Stomach (tissue), 9 donors: Measurements from ENCODE around the gene DEK. TPM values are rescaled to one million over a fixed set of nuclear protein-coding genes. Genes with fewer than 3 reads are reported as not detected.
A peak's percentile ranks its signal among the peaks of the same experiment; 100 is the strongest.

Source experiments
- DNase-seq, 2 donors: peaks; one replicate each; pipeline versions ENCODE4 v3.0.0 to v3.0.0-alpha.2; 2013 to 2019
- H3K27ac ChIP-seq, 5 donors: fragments of 200-600 bp in 4 of 5; sonication (generic) in 4 of 5; one replicate each; pipeline ENCODE4 v1.5.1; 2013 to 2019; ENCODE audit warnings: mild to moderate bottlenecking in 1 of 5, moderate library complexity in 1 of 5
- H3K27me3 ChIP-seq, 3 donors: fragments of 200-600 bp; sonication (generic); one replicate each; pipeline ENCODE4 v1.5.1; 2017 to 2019; ENCODE audit warnings: mixed run types in 1 of 3
- H3K36me3 ChIP-seq, 4 donors: fragments of 200-600 bp; sonication (generic); 1 replicate in 3 of 4; 2 replicates in 1 of 4; pipeline ENCODE4 v1.5.1; 2016 to 2019
- H3K4me1 ChIP-seq, 4 donors: fragments of 200-600 bp; sonication (generic); one replicate each; pipeline ENCODE4 v1.5.1; 2016 to 2019
- H3K4me3 ChIP-seq, 4 donors: fragments of 200-600 bp; sonication (generic) in 3 of 4; one replicate each; pipeline ENCODE4 v1.5.1; 2016 to 2019; ENCODE audit warnings: mild to moderate bottlenecking in 1 of 4
- H3K9me3 ChIP-seq, 4 donors: fragments of 200-600 bp; sonication (generic); one replicate each; pipeline ENCODE4 v1.5.1; 2016 to 2019
- EP300 ChIP-seq: sonication (generic); formaldehyde crosslinking; IDR thresholded peaks from one replicate; pipeline ENCODE4 v1.6.1; 2017; ENCODE audit warnings: antibody characterized with exemption
- POLR2A ChIP-seq, 4 donors: fragments of 450-650 bp; IDR thresholded peaks; one replicate each; pipeline ENCODE4 v1.6.1; 2016; ENCODE audit warnings: antibody characterized with exemption in 4 of 4, control low read depth in 2 of 4, mild to moderate bottlenecking in 1 of 4, moderate library complexity in 1 of 4
- POLR2AphosphoS5 ChIP-seq, 3 donors: sonication (generic); formaldehyde crosslinking; IDR thresholded peaks; one replicate each; pipeline ENCODE4 v1.6.1; 2016; ENCODE audit warnings: antibody characterized with exemption in 3 of 3
- WGBS, 5 donors: extraction: QIAGEN DNeasy Blood & Tissue Kit in 3 of 5; methylation state at CpG; one replicate each; pipeline versions ENCODE4 v1.1.5 to v1.1.7; 2013 to 2018; 5-methylcytosine and 5-hydroxymethylcytosine counted together
- intact Hi-C: fragments of 100-400 bp; cut with DNase I; formaldehyde crosslinking; loops from one replicate; pipeline ENCODE4 v1.15.1; 2023; ENCODE audit warnings: low total_unique reads
- polyA plus RNA-seq, 3 donors: library from polyadenylated mRNA; stranded (reverse); fragments of 200-250 nt; gene quantifications; one replicate each; pipeline ENCODE4 v1.2.3, GENCODE V29; 2013
- total RNA-seq, 5 donors: library from RNA; depleted of rRNA; stranded (reverse); fragments of >200 nt; gene quantifications; one replicate each; pipeline versions ENCODE4 v1.1.0 to v1.2.3, GENCODE V29; 2014 to 2016
- TF ChIP-seq, protein P1 (sequence below), 7 experiments: fragments of 450-650 bp in 4 of 7; fragments of 200-600 bp in 3 of 7; sonication (generic) in 3 of 7; IDR thresholded peaks; one replicate each; pipeline ENCODE4 v1.5.1; 2016 to 2019; ENCODE audit warnings: antibody characterized with exemption in 7 of 7, control low read depth in 2 of 7, mild to moderate bottlenecking in 1 of 7
- donor health status: healthy with polysubstance abuse.
- donor health status: Bipolar disorder and iron deficiency.
- donor health status: healthy.

DEK gene
- total and polyA plus RNA-seq, 8 donors = 35.4 to 189 (median 112) TPM

DNA sequence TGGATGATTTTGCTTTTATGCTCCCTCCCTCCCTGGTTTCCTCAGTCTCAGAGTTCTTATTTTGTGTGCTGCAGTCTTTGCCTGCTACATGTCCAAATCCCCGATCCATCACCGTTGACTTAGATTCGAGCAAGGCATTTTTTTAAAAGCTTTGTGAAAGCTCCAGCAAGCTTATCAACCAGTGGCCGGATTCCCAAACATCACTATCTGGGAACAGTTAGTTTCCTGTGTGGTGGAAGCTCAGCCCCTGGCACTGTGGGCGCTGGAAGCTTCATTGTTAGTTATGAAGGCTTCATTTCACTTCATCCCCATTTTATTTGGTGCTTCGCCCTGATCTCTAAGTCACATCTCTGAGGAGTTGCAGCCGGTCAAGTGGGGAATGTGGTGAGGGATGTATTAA, 44.7 kb downstream of the DEK start:
- Histone ChIP-seq H3K4me3 (no peak overlapping the region), H3K27ac (no peak overlapping the region), H3K4me1 (peaks cover 0 to 4% (median 0%) of the 10 kb centered on the region in 4 donors), H3K27me3 (no peaks in the 10 kb centered on the region), H3K36me3 (peaks cover 6 to 91% (median 79%) of the 10 kb centered on the region in 4 donors), H3K9me3 (no peaks in the 10 kb centered on the region)
- intact Hi-C loops = no loop called here
- 45 to 58% (median 46%) methylated on average over 7 of the region's 7 CpGs for WGBS, 5 donors
- DNase-seq = no peak
- TF ChIP-seq POLR2A (IDR thresholded peaks at IDR 0.05) = no peak
- TF ChIP-seq EP300 = no peak
- TF ChIP-seq, protein P1, sequence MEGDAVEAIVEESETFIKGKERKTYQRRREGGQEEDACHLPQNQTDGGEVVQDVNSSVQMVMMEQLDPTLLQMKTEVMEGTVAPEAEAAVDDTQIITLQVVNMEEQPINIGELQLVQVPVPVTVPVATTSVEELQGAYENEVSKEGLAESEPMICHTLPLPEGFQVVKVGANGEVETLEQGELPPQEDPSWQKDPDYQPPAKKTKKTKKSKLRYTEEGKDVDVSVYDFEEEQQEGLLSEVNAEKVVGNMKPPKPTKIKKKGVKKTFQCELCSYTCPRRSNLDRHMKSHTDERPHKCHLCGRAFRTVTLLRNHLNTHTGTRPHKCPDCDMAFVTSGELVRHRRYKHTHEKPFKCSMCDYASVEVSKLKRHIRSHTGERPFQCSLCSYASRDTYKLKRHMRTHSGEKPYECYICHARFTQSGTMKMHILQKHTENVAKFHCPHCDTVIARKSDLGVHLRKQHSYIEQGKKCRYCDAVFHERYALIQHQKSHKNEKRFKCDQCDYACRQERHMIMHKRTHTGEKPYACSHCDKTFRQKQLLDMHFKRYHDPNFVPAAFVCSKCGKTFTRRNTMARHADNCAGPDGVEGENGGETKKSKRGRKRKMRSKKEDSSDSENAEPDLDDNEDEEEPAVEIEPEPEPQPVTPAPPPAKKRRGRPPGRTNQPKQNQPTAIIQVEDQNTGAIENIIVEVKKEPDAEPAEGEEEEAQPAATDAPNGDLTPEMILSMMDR (IDR thresholded peaks at IDR 0.05) = no peak
- no peak for TF ChIP-seq POLR2AphosphoS5 (IDR thresholded peaks at IDR 0.05)

DNA sequence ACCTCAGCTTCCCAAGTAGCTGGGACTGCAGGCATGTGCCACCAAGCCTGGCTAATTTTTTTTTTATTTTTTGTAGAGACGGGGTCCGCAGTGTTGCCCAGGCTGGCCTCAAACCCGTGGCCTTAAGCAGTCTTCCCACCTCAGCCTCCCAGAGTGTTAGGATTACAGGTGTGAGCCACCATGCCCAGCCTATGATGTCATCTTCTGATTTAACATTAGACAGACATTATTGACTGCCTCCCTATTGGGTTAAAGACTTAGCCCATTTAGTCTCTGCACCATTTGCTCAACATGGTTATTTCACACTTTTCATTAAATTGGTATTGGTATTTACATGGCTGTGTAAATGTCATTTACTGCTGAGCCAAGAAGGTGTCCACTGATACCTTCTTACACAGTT, 46.1 kb downstream of the DEK start:
- H3K36me3 ChIP-seq = peaks cover 6 to 91% (median 82%) of the 10 kb centered on the region in 4 donors
- H3K27me3 ChIP-seq = no peaks in the 10 kb centered on the region
- intact Hi-C loops = no loop called here
- no peak overlapping the region for H3K4me3 ChIP-seq
- TF ChIP-seq POLR2A (IDR thresholded peaks at IDR 0.05) = no peak
- TF ChIP-seq, protein P1 (IDR thresholded peaks at IDR 0.05) = no peak
- TF ChIP-seq EP300 = no peak
- TF ChIP-seq POLR2AphosphoS5 (IDR thresholded peaks at IDR 0.05) = no peak
- H3K4me1 ChIP-seq = peaks cover 0 to 4% (median 0%) of the 10 kb centered on the region in 4 donors
- no peak overlapping the region for H3K27ac ChIP-seq
- H3K9me3 ChIP-seq = no peaks in the 10 kb centered on the region
- DNase-seq = no peak
- 92 to 97% (median 93%) methylated on average over 3 of the region's 3 CpGs for WGBS, 5 donors

DNA sequence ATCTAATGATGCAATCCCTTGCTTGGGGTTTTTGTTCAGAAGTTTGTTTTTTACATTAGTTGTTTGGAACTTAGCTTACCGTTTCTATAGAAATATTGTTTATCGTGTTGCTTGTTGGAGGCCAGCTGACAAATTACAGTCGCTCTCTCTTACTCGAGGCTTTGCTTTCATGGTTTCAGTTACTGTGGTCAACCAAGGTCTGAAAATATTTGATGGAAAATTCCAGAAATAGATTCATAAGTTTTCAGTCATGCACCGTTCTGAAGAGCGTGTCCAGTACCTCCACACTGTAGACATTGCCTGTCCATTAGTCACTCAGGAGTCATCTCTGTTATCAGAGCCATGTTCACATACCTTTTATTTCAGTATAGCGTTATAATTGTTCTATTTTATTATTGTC, 47.9 kb downstream of the DEK start:
- Histone ChIP-seq H3K27ac (no peak overlapping the region), H3K4me3 (no peak overlapping the region), H3K9me3 (no peaks in the 10 kb centered on the region), H3K4me1 (peaks cover 0 to 4% (median 0%) of the 10 kb centered on the region in 4 donors), H3K36me3 (peaks cover 6 to 82% (median 73%) of the 10 kb centered on the region in 4 donors), H3K27me3 (no peaks in the 10 kb centered on the region)
- TF ChIP-seq POLR2A (IDR thresholded peaks at IDR 0.05) = no peak
- TF ChIP-seq, protein P1 (IDR thresholded peaks at IDR 0.05) = no peak
- no peak for TF ChIP-seq POLR2AphosphoS5 (IDR thresholded peaks at IDR 0.05)
- TF ChIP-seq EP300 = no peak
- intact Hi-C loops = no loop called here
- no peak for DNase-seq
- WGBS, 5 donors = 81 to 88% (median 86%) methylated on average over 7 of the region's 7 CpGs

DNA sequence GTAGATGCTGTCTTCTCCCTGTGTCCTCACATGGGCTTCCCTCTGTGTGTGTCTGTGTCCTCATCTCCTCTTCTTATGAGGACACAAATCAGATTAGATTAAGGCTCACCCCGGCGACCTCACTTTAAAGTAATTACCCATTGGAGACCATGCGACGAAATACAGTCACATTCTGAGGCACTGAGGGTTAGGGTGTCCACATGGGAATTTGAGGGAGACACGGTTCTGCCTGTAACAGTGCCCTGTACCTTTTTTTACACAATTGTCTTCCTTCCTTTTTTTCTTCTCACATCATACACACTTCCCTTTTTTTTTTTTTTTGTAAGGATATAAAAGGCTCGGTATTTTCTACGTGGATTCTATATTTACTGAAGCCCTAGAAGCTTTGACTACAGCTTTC, 48.9 kb downstream of the DEK start:
- WGBS, 5 donors = 75 to 85% (median 83%) methylated on average over 7 of the region's 7 CpGs
- intact Hi-C loops = no loop called here
- H3K4me1 ChIP-seq = peaks cover 0 to 4% (median under 1%) of the 10 kb centered on the region in 4 donors
- no peak overlapping the region for H3K4me3 ChIP-seq
- no peak for TF ChIP-seq POLR2A (IDR thresholded peaks at IDR 0.05)
- no peak for TF ChIP-seq EP300
- TF ChIP-seq, protein P1 (IDR thresholded peaks at IDR 0.05) = no peak
- no peak for TF ChIP-seq POLR2AphosphoS5 (IDR thresholded peaks at IDR 0.05)
- peak overlapping the region in 1 of 5 donors; percentile 1 for H3K27ac ChIP-seq
- DNase-seq = no peak
- peaks cover 6 to 73% (median 65%) of the 10 kb centered on the region in 4 donors for H3K36me3 ChIP-seq
- no peaks in the 10 kb centered on the region for H3K27me3 ChIP-seq
- no peaks in the 10 kb centered on the region for H3K9me3 ChIP-seq
